Activated naive CD8-positive, alpha-beta T cell treated with anti-CD3 and anti-CD28 coated beads for 36 hours (primary cell): ENCODE results near the gene ULBP2. TPM values are rescaled to one million over a fixed set of nuclear protein-coding genes. Genes with fewer than 3 reads are reported as not detected.
"Not testable (repeated sequence)": the region's sequence is repeated elsewhere in the genome, so short reads cannot be mapped to it uniquely, and the experiment has no call there.

Source experiments
- DNase-seq: peaks from one replicate; pipeline ENCODE4 v3.0.0; 2021
- H3K27ac Mint-ChIP-seq: one replicate; pipeline ENCODE4 v1.8.0; 2022; ENCODE audit warnings: mild to moderate bottlenecking, moderate library complexity, mixed read lengths
- H3K27me3 Mint-ChIP-seq: one replicate; pipeline ENCODE4 v1.8.0; 2022; ENCODE audit warnings: mild to moderate bottlenecking, mixed read lengths
- H3K36me3 Mint-ChIP-seq: one replicate; pipeline ENCODE4 v1.8.0; 2021; ENCODE audit warnings: mild to moderate bottlenecking, mixed read lengths
- H3K4me1 Mint-ChIP-seq: one replicate; pipeline ENCODE4 v1.8.0; 2021; ENCODE audit warnings: mixed read lengths
- H3K4me3 Mint-ChIP-seq: one replicate; pipeline ENCODE4 v1.8.0; 2022; ENCODE audit warnings: mild to moderate bottlenecking, moderate library complexity, mixed read lengths
- H3K9me3 Mint-ChIP-seq: one replicate; pipeline ENCODE4 v1.8.0; 2022; ENCODE audit warnings: mixed read lengths
- total RNA-seq, 2 experiments: library from RNA; stranded (reverse); gene quantifications; one replicate each; pipeline ENCODE4 v1.2.3, GENCODE V29; 2021

ULBP2 gene
- total RNA-seq, 2 experiments from 2014 or later = 0.43 to 0.62 TPM

DNA sequence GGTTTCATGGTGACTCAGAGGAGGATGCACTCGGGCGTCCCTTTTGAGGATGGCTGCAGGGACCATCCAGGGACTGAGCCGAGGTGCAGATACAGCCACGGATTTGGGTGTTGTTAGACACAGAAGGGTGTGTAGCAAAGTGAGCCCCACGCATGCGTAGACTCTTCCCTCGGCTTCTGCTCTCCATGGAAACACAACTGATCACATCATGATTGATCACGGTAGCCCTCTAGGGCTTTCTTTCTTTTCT, 21.3 kb downstream of the ULBP2 start:
- peak overlapping the region; percentile 83 for H3K4me3 Mint-ChIP-seq
- peaks cover 97% of the 10 kb centered on the region for H3K27me3 Mint-ChIP-seq
- peak overlapping the region; percentile 81 for H3K27ac Mint-ChIP-seq
- peaks cover 5% of the 10 kb centered on the region for H3K36me3 Mint-ChIP-seq
- no peaks in the 10 kb centered on the region for H3K9me3 Mint-ChIP-seq
- peak; percentile 57 for DNase-seq
- peaks cover 18% of the 10 kb centered on the region for H3K4me1 Mint-ChIP-seq

GRCh38 chr6:149963462-149964307, 21.9 kb downstream of the ULBP2 start, which contains the start of gene ULBP1:
Gene ULBP1 (plus strand): TSS chr6:149963943. CDS start chr6:149964050, 107 bp downstream.
- Mint-ChIP-seq H3K4me1 (peaks cover 21% of the 10 kb centered on the region), H3K27ac (peak within 1 kb of the TSS; percentile 81)

DNA sequence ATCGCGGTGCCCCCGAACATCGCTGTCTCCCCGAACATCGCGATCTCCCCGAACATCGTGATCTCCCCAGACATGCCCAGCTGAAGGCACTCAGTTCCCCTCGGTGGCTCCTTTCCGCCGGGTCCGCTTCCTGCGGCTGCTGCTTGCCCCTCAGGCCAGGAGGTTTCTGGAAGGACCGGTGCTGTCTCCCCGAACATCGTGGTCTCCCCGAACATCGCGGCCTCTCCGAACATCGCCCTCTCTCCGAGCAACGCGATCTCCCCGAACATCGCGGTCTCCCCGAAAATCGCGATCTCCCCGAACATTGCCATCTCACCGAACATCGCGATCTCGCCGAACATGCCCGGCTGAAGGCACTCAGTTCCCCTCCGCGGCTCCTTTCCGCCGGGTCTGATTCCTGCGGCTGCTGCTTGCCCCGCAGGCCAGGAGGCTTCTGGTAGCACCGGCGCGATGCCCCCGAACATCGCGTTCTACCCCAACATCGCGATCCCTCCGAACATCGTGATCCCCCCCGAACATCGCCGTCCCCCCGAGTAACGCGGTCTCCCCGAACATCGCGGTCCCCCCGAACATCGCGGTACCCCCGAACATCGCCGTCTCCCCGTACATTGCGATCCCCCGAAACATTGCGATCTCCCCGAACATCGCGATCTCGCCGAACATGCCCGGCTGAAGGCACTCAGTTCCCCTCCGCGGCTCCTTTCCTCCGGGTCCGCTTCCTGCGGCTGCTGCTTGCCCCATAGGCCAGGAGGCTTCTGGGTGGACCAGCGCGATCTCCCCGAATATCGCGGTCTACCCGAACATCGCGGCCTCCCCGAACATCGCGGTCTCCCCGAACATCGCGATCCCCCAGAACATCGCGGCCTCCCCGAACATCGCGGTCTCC, 22.7 kb downstream of the ULBP2 start:
- Mint-ChIP-seq H3K36me3 (peaks cover 12% of the 10 kb centered on the region), H3K27ac (peak overlapping the region; percentile 81), H3K27me3 (peaks cover 97% of the 10 kb centered on the region), H3K4me1 (peaks cover 21% of the 10 kb centered on the region), H3K9me3 (no peaks in the 10 kb centered on the region), H3K4me3 (peak overlapping the region; percentile 83)
- peak; percentile 29 for DNase-seq

More at GRCh38 chr6:149963462-149964307, 21.9 kb downstream of the ULBP2 start, which contains the start of gene ULBP1:
- peaks cover 5% of the 10 kb centered on the region for H3K36me3 Mint-ChIP-seq
- peak; percentile 87 for DNase-seq
- H3K27me3 Mint-ChIP-seq = peaks cover 97% of the 10 kb centered on the region
- no peaks in the 10 kb centered on the region for H3K9me3 Mint-ChIP-seq
- H3K4me3 Mint-ChIP-seq = peak within 1 kb of the TSS; percentile 83

DNA sequence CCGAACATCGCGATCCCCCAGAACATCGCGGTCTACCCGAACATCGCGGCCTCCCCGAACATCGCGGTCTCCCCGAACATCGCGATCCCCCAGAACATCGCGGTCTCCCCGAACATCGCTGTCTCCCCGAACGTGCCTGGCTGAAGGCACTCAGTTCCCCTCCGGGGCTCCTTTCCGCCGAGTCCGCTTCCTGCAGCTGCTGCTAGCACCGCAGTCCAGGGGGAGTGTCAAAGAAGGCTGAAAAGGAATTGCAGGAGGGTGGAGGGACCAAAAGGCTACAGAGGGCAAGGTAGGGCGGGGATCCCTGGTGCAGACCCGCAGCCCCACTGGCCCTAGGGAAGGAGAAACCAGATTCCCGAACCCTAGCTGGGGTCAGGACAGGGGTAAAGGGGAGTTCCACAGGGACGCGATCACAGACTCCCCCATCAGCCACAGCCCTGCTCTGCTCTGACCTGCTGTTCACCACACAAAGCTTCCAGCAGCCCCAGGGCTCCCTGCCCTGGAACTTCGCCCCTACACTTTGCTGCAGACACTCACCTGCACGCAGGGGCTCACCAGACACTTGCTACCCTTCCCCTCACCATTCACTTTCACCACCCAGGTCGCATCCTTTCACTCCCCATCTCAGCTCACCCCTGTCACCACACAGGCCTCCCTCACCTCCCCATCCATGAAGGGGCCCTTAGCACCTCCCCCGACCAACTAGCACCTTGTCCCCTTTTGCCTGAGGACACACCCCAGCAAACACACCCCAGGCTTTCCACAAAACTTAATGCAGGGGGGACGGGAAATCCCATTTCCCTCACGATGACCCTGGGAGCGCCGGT, 23.6 kb downstream of the ULBP2 start:
- peak; percentile 32 for DNase-seq
- no peaks in the 10 kb centered on the region for H3K9me3 Mint-ChIP-seq
- H3K27ac Mint-ChIP-seq = peak overlapping the region; percentile 74
- peak overlapping the region; percentile 83 for H3K4me3 Mint-ChIP-seq
- H3K4me1 Mint-ChIP-seq = peaks cover 21% of the 10 kb centered on the region
- peaks cover 12% of the 10 kb centered on the region for H3K36me3 Mint-ChIP-seq
- peaks cover 97% of the 10 kb centered on the region for H3K27me3 Mint-ChIP-seq

GRCh38 chr6:149966319-149966718, 24.5 kb downstream of the ULBP2 start:
- DNase-seq, H3K27ac Mint-ChIP-seq, H3K4me3 Mint-ChIP-seq, H3K9me3 Mint-ChIP-seq: not testable (repeated sequence)
- peaks cover 96% of the 10 kb centered on the region for H3K27me3 Mint-ChIP-seq
- H3K36me3 Mint-ChIP-seq = peaks cover 12% of the 10 kb centered on the region
- H3K4me1 Mint-ChIP-seq = peaks cover 21% of the 10 kb centered on the region

- Mint-ChIP-seq H3K36me3 (peaks cover 14% of the 10 kb centered on the region), H3K27me3 (peaks cover 92% of the 10 kb centered on the region), H3K4me3 (no peak overlapping the region), H3K27ac (no peak overlapping the region), H3K4me1 (peaks cover 19% of the 10 kb centered on the region), H3K9me3 (no peaks in the 10 kb centered on the region)
- no peak for DNase-seq
These were observed 25.8 kb downstream of the ULBP2 start for GRCh38 chr6:149967591-149967990.

- H3K9me3 Mint-ChIP-seq, DNase-seq, H3K27ac Mint-ChIP-seq, H3K4me3 Mint-ChIP-seq: not testable (repeated sequence)
- Mint-ChIP-seq H3K4me1 (peaks cover 18% of the 10 kb centered on the region), H3K27me3 (peaks cover 92% of the 10 kb centered on the region), H3K36me3 (peaks cover 14% of the 10 kb centered on the region)
These were observed 26.2 kb downstream of the ULBP2 start for GRCh38 chr6:149967999-149968398.

- peaks cover 90% of the 10 kb centered on the region for H3K27me3 Mint-ChIP-seq
- not testable (repeated sequence) for H3K4me3 Mint-ChIP-seq, H3K9me3 Mint-ChIP-seq, H3K27ac Mint-ChIP-seq, DNase-seq
- peaks cover 14% of the 10 kb centered on the region for H3K36me3 Mint-ChIP-seq
- peaks cover 14% of the 10 kb centered on the region for H3K4me1 Mint-ChIP-seq
These were observed 27.1 kb downstream of the ULBP2 start for GRCh38 chr6:149968909-149969308.

- Mint-ChIP-seq H3K4me1 (peaks cover 8% of the 10 kb centered on the region), H3K9me3 (no peaks in the 10 kb centered on the region), H3K36me3 (peaks cover 11% of the 10 kb centered on the region), H3K27ac (no peak overlapping the region), H3K27me3 (peaks cover 90% of the 10 kb centered on the region), H3K4me3 (no peak overlapping the region)
- no peak for DNase-seq
These were observed 27.8 kb downstream of the ULBP2 start for GRCh38 chr6:149969635-149970034.

GRCh38 chr6:149974394-149974793, 32.6 kb downstream of the ULBP2 start:
- peaks cover 88% of the 10 kb centered on the region for H3K27me3 Mint-ChIP-seq
- not testable (repeated sequence) for H3K36me3 Mint-ChIP-seq, H3K4me1 Mint-ChIP-seq, DNase-seq, H3K4me3 Mint-ChIP-seq, H3K27ac Mint-ChIP-seq, H3K9me3 Mint-ChIP-seq

- no peak overlapping the region for H3K27ac Mint-ChIP-seq
- DNase-seq = no peak
- peaks cover 85% of the 10 kb centered on the region for H3K27me3 Mint-ChIP-seq
- H3K9me3 Mint-ChIP-seq = no peaks in the 10 kb centered on the region
- no peak overlapping the region for H3K4me3 Mint-ChIP-seq
- peaks cover 2% of the 10 kb centered on the region for H3K36me3 Mint-ChIP-seq
- H3K4me1 Mint-ChIP-seq = peaks cover 4% of the 10 kb centered on the region
These were observed 33.0 kb downstream of the ULBP2 start for GRCh38 chr6:149974825-149975224.

- no peak overlapping the region for H3K27ac Mint-ChIP-seq
- H3K36me3 Mint-ChIP-seq = peaks cover 2% of the 10 kb centered on the region
- no peak overlapping the region for H3K4me3 Mint-ChIP-seq
- peaks cover 84% of the 10 kb centered on the region for H3K27me3 Mint-ChIP-seq
- DNase-seq = no peak
- peaks cover 4% of the 10 kb centered on the region for H3K4me1 Mint-ChIP-seq
- H3K9me3 Mint-ChIP-seq = no peaks in the 10 kb centered on the region
These were observed 33.6 kb downstream of the ULBP2 start for GRCh38 chr6:149975400-149975799.

DNA sequence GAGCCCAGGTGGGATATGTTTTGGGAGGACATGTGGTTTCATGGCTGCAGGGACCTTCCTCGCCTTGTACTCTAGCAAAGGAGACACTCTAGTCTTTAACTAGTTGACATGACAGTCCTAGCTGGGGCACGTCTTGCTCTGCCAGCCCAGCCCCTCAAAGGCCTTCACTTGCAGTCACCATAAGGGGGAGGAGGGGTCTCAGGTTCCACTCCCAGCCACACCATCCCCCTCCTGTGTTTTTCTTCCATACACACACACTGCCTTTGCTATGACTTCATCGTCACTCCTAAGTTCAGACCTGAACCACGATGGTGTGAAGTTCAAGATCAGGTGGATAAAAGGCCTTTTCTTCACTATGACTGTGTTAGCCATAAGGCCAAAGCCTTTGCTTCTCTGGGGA, 35.4 kb downstream of the ULBP2 start:
- no peak for DNase-seq
- H3K4me3 Mint-ChIP-seq = no peak overlapping the region
- peaks cover 4% of the 10 kb centered on the region for H3K4me1 Mint-ChIP-seq
- peaks cover 88% of the 10 kb centered on the region for H3K27me3 Mint-ChIP-seq
- H3K27ac Mint-ChIP-seq = no peak overlapping the region
- no peaks in the 10 kb centered on the region for H3K9me3 Mint-ChIP-seq
- peaks cover 2% of the 10 kb centered on the region for H3K36me3 Mint-ChIP-seq

- H3K4me1 Mint-ChIP-seq = peaks cover 4% of the 10 kb centered on the region
- DNase-seq = no peak
- H3K4me3 Mint-ChIP-seq = no peak overlapping the region
- peaks cover 90% of the 10 kb centered on the region for H3K27me3 Mint-ChIP-seq
- no peaks in the 10 kb centered on the region for H3K36me3 Mint-ChIP-seq
- H3K27ac Mint-ChIP-seq = no peak overlapping the region
- no peaks in the 10 kb centered on the region for H3K9me3 Mint-ChIP-seq
These were observed 36.8 kb downstream of the ULBP2 start for GRCh38 chr6:149978610-149979009.
